NCI-H82 treated with DMSO at 0.1 percent for 48 hours (cell line): ENCODE results near the gene HOXA7.

ENCODE experiments used
- DNase-seq: peaks from one replicate; lab custom pipeline; 2025; ENCODE audit not compliant: unreplicated experiment; lab: John Stamatoyannopoulos, UW

HOXA7 gene

DNA sequence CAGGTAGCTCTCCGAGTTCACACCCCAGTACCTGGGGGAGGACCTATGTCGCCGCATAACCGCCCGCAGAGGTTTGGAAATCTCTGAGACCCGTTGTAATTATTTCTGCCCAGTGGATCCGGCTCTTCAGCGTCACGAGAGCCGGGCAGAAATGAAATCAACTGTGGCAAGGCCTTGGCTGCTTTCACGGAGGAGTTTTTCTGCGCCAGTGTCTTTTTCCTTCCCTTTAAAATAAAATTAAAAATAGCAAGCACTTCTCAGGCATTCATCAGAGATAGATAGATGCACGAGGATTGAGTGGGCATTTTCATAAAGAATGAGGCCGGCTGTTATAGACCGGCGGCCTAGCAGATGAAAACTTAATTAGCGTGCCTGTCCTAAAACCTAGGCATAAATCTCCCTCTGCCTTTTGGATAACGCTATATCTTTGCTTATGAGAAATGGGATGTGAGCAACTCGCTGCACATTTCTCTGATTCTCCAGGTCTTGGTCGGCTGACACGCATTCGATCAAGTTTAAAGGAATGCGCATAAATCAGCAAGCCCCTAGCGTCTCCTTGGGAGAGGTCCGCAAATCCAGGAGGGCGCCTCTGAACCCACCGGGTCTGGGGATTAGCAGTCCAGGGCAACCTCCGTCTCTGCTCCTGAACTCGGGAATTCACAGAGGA lies 37.0 kb upstream of the HOXA7 start:
- DNase-seq, result no peak

DNA sequence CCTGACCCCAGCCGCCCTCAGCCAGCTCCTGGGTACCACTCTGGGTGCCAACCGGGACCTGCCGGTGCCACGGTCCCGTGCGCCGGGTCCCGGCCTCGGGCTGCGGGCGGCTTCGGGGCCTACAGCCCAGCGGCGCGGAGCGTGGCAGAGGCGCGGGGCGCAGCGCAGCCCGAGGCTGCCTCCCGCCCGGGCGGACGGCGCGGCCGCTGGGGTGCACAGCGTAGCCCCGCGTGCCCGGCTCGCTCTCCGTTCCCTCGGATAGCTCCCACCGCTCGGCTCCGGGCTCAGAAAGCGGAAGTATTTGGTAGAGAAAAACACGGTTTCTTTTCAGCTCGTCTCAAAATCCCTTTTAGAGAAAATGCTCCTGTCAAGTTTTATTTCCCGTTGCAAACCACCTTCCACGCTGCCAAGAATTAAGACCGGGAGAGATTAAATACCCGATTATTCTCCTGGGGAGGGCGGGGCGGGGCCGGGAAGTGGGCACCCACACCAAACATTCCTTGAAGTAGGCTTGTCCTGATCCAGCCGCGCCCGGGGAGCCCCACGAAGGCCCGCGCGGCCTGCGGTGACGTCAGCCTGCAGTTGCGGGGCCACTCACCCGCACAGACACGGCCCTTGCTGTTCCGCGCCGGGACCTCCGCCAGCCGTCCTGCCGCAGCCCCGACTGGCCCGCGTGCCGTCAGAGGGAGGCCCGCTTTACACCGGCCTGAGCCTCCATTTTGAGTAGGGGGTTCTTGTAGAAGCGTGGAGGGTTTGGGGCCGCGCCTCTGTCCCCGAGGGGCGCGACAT lies 36.3 kb upstream of the HOXA7 start:
- DNase-seq, result no peak

DNA sequence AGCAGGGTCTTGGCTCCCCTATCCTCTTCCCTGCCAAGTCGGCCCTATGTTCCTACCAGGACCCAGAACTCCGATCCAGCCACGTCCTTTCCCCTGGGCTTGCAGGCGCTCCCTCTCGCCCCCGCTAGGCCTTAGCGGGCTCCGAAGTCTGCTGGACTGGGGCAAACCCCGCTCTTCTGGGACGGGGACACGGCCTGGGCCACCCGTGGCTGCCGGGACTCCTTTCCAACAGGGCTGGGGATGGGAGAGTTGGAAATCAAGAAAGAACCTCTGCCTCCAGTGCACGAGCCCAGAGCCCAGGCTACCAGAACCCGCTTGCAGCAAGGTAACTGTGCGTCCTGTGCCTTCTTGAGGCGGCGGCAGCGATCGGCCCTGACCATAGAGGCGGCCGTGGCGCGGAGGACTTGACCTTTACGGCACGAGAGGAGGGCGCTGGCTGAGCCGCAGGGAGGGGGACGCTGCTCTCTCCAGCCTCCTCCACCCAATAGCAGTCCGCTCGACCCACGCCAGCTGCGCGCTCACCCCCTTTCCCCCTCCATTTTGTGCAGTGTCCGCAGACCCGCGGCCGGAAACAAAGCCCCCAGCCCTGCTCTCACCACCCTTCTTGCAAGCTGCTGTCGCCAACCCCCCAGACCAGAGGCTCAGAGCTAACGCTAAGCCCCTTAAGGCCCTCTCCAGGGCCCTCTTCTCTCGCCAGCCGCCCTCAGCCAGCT lies 35.5 kb upstream of the HOXA7 start:
- no peak for DNase-seq

DNA sequence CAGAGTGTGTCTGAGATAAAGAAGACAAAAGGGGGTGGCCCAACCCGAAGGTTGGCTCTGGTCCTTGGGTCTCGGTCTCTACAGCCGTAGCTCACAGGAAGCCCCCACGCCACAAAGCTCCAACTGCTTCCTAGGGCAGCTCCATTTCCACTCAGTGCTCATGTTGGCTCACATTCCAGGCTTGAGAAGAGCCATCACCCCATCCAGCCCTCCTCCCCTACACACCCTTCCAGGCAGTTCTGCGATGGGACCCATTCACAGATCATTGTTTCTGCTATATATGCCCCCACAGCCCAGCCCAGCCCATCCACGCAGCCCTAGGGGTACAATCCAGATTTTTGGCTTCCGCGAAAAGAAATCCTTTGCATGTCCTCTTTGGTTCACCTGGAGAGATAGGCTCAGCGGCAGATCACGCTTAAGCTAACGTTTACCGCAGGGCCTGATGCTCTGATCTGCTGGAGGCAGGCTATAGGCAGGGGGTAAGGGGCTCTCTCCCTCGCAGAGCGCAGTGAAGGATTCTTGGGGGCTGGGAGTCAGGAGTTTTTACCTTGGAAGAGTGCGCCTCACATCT lies 34.8 kb upstream of the HOXA7 start:
- DNase-seq, result no peak

DNA sequence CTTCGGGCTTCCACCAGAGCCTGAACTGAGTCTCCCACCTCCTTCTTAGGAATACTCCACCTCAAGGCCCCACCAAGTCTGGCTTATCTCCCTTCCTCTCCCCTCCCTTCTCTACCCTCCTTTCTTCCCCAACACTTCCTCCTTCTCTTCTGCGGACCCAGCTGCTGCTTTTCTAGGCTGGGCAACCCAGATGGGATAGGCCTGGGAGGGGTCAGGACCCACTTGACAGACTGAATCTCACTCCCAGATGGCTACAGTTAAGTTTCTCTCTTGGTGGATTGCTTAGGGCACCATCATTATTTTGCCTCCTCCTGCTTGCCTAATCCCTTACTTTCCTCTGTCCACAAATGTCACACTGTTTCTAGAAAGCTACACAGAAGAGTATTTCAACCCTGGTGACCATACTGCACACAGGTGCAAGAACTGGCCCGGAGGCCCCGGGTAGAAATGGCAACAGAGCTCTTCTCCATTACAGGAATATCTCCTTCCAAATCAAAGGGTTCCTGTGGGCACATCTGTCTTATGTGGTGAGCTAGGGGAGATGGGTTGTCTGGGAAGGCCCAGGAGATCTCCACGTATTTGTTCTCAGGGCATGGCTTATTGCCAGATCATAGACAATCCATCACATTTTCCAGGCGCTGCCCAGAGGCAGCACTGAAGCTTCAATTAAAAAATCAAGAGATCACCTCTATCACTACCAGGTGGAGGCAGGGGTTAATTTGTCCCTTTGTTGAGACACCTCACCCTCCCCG lies 33.7 kb upstream of the HOXA7 start:
- no peak for DNase-seq

DNA sequence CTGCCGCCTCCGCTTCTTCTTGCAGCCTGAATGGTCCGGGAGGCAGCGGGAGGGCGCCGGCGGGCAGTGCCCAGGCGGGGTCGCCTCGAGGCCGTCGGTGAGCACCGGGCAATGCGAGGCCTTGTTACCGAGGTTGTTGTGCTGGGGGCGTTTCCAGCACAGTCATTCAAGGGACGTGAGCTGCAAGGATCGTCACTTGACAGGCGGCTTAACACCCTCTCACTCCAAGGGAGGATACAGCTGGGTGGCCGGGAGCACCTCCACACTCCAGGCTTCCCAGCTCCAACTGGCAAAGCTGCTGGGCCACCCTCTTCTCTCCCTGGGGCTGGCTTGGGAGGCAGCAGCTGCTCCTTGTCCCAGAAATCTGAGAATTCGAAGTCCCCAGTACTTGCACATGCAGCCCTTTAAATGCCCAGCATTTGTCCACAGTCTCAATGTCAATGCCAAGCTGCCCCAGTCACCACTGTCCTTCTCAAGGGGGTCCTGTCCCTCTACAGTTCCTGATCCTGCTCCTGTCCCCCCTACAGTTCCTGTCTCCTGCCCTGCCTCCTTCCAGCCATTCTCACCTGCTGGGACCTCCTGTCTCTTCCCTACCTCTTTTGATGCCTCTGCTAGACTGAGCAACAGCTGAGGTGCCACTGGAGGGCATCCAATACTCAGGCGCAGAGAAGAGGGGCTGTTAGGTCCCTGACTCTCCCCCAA lies 33.0 kb upstream of the HOXA7 start:
- no peak for DNase-seq

DNA sequence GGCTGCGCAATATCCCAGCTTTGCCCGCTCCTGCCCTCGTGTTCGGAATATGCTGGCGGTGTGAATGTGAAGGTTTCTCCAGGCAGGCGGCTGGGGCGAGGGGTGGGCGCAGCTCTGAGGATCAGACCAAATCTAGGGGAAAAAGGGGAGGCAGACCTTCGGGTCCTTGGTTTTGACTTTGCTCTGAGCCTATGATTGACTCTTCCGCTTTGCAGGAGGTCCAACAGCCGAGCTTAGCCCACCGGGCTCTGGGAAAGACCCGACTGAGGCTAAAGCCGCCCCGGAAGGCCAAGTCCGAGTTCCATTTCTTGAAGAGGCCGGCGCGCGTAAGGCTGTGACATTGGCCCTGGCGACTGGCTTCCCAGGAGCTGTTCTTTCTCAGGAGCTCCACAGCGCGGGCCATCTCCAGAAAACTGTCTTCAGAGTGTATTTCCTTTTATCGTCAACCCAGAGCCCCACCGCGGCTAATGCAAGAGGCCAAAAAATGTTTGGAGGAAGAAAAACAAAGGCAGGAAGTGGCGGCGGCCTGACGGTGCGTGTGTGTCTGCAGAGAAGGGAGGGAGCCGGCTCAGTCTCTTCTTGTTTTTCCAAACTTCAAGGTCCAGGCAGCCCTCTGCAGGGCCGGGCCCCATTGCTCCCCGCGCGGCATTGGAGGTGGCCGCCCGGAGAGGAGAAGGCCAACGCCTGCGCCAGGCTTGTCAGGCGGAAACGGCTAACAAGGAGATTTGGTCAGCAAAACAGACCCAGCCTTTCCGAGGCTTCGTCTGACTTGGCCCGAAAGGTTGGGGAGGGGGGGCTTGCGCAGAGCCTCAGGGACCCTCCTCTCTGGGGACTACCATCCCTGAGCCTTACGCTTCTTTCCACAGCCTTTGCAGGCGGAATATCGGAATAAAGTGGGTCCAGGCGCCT lies 32.2 kb upstream of the HOXA7 start:
- no peak for DNase-seq

DNA sequence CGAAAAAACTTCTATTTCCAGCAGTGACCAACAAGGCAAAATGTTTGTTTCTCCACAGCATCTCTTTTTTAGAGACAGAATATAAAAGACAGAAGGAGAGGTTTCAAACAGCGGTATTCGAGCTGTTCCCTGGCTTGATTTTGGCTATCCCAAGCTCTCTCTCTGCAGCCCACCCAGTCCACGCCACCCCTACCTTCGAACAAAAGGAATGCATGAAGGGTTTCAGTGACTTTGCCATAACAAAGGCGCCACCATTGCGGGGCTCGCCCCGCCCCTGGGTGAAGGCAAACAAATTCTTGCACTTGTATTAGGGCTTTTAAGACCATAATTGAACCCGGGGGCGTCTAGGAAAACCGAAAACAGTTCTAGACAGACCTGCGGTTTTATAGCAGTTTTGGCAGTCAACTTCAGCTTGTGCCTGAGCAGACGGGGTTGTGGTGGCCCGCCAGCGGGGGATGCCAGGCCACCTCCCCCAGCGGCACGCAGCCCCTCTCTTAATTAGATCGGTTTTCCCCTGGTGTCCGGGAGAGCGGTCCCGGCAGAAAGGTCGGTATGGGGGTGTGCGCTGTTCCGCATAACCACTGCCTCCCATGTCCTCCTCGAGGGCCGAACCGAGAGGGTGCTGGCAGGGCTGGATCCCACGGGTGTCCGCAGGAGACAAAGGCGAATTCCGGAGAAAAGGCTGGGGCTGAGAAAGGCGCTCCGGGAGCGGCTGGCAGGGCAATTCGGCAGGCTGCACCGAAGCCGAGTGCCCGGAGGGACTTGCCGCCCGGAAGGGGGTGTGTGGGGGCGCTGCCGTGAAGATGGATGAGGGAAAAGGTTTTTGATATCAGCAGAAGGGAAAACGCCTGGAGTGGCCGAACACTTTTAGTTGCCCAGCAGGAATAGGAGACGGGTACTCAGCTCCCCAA lies 31.3 kb upstream of the HOXA7 start:
- no peak for DNase-seq

DNA sequence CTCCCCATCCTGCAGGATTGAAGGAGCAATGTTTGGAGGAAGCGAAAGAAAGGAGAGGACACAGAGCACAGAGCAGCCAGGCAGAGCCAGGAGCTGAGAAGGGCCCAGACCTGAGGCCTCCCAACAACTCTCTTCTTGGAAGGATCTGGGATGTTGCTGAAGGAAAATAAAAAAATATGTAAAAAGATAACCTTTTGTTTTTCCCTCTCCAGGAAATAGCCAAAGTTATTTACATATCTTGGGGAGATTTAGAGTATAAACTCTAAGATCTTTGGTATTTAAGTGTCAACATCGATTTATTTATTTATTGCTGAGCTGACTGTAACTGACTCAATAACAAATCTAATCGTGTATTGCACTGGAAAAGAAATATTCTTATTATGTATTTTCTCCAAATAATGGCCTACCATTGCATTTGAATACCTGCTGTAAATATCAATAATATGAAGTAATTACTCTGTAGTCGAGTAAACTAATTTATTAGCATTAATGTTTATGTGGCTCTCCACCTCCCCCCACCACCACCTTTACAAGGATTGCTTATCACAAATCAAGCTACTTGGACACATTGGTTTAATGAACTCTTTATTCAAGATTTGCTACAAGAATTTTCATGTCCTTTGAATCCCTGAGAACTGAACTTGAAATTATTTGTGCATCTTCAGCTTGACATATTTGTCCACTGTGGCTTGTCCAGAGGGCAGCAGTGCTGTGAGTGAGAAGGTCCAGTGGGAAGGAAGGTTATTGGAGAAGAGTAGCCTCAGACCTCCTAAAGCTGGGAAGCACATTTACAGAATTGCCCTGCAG lies 30.4 kb upstream of the HOXA7 start:
- no peak for DNase-seq

DNA sequence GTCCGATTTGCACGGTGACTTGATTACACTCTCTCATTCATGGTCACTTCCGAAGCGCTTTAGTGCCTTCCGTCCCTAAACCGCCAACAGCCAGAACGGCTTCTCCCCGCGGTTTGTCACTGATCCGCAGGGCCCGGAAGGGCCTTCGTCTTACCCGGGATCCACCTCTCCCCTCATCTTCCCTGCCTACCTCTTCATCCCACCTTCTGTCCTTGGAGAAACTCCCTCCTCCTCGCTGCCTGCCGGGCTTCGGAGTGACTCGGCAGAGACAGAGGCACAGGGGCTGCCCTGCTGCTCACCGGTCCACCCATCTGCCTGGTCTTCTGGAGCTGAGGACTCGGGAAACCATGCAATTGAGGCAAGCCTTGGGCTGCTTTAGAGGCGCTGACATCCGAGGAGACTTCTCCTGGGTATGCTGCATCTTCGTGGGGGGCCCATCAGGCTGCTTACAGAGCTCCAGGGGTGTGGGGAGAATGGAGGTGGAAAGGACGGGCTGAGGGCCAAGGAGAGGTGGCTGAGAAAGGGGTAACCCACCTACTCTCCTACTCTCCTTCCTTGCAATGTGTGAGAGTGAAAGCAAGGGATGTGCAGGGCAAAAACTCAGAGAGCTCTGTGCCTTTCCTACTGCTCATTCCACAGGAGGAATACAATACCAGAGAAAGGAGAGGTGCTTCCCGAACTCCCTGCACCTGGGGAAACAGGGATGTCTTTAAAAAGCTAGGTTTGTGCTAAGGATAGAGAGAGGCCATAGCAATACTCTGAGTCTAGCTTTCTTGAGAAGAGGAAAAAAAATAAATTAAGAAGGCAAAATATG lies 29.6 kb upstream of the HOXA7 start:
- no peak for DNase-seq

DNA sequence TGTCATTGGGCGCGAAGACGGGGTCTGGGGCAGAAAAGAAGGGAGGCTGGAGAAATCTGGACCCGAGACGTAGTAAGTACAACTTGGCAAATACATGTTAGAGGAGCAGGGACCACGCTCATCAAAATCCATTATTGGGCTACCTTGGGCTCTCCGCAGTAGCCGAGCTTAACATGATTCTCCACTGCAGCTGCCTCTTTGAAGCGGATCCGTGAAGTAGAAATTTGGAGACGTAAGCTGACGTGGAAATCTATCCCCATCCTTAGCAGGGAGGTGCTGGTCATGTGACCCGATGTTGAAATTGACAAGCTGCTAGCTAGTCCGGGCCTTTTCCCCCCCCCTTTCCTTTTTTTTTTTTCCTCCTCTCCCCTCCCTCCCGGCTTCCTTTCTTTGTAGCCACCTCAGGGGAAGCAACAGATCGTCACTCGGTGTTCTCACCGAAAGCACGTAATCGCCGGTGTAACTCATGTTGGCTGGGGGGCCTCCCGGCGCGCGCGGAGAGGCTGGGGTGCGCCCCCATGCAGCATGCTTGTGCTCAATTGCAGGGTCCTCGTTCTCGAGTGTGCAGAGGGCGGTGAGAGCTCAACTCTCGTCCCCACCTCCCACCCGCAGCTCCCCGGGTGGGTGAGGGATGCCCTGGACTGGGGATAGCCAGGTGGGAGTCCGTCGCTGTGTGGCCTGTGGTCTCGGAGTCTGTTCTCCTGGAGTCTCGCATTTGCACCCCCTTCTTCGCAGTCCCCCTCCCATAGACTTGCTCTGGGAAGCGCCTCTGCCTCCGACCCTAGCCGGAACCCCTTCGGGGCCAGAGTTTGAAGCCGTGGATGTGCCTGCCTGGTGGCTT lies 28.8 kb upstream of the HOXA7 start, which contains the start of gene HOXA11:
Gene HOXA11, minus strand, starts transcription at position 220 of the 841 bp plus-strand sequence. Its CDS starts 88 bp downstream, at position 132.
- peak; percentile 26 for DNase-seq

DNA sequence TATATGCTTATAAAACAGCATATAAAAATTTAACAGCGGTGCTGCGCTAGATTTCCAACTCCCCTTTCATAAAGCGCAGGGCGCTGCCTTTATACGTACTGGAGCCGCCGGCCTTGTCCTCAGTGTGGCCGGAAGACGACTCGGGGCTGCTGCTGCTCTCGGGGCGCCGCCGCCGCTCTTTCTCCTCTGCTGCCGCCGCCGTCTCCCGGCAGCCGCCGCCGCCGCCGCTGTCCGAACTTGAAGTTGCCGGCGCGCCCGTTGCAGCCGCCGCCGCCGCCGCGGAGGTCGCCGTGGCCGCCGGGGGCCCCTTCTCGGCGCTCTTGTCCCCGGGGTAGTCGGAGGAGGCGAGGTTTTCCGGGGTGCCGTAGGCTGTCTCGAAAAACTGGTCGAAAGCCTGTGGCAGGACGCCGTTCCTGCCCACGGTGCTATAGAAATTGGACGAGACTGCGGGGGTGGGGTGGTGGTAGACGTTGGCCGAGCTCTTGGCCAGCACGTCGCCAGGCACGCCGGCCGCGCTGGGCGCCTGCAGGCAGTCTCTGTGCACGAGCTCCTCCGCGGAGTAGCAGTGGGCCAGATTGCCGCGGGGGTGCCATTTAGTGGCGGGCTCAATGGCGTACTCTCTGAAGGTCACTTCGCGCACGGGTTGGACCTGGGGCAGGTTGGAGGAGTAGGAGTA lies 28.0 kb upstream of the HOXA7 start:
- DNase-seq, result no peak

DNA sequence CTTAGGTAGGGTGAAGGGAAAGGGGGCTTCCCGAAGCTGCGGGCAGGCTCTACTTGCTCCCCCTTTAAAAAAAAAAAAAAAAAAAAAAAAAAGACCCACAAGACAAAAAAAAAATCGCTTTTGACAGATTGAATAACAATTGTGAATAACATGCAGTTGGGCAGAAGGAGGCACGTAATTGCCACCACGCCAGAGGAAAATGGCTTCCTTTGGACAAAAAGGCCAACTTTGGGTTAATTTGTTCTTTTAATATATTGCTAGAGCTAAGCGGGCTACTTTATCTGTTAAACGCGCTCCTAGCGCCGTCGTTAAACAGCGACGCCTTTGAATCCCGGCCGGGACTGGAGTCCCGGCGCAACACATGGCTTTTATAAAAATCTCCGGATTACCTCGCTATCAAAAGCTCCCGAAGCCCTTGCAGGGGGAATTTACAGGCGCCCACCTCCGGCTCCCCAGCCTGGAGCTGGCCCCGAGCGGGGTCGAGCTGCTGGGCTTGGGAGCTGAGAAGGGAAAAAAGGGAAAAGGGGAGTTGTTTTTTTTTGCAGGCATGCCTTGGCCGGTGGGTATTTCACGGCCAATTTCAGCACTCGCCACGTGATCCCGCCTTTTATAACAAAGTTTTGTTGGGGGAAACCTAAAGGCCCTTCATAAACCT lies 27.3 kb upstream of the HOXA7 start:
- no peak for DNase-seq

DNA sequence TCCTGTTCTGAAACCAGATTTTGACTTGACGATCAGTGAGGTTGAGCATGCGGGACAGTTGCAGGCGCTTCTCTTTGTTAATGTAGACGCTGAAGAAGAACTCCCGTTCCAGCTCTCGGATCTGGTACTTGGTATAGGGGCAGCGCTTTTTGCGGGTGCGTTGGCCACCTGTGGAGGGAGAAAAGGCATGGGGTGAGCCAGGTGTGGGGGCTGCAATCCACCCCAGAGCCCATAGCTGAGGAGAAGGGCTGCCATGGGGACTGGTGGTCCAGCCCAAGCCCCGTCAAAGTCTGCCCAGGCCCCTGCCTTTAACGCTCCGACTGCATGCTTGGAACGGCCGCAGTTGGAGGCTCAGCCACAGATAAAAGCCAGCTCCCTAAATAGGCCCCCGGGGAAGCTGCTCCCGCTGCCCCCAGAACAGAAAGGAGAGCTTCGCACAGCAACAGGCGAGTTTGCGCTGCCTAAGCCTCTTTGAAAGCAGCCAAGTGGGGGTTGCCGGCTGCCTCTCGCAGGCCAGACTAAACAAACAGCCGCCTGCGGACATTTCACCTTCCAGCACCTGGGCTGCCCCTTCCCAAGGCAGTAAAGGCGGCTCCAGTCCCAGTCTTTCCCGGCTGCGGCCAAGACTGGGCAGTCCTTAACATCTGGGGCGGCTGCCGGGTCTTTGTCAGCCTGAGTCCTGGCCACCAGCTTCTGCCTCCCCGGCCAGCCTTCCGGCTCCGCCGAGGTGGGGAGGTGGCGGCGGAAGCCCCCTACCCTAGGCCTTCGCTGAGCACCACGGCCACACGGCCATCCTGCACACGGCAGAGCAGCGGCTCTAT lies 26.6 kb upstream of the HOXA7 start:
- no peak for DNase-seq
